Measurements from ENCODE around the gene POLN.

GRCh38 chr4:2253160-2254084 is 11.5 kb upstream of the POLN start:
- TF ChIP-seq RAD21 (IDR thresholded peaks at IDR 0.05; ENCODE audit: low read length) (no peak), CTCF (conservative IDR thresholded peaks at IDR 0.05; ENCODE audit: low read depth, low read length) (no peak), POLR2A (IDR thresholded peaks at IDR 0.05; ENCODE audit: low read depth, low read length) (no peak), SMC3 (IDR thresholded peaks at IDR 0.05; ENCODE audit: low read depth, low read length) (no peak), FOS (IDR thresholded peaks at IDR 0.05; ENCODE audit: low read depth, low read length) (no peak), NFE2L2 (IDR thresholded peaks at IDR 0.05; ENCODE audit: low read depth, low read length) (no peak), MXI1 (IDR thresholded peaks at IDR 0.05; ENCODE audit: borderline replicate concordance, low read depth, low read length) (no peak), MAZ (IDR thresholded peaks at IDR 0.05; ENCODE audit: borderline replicate concordance, low read depth, low read length) (no peak), MAFK (IDR thresholded peaks at IDR 0.05; ENCODE audit: low read depth, low read length) (no peak), CEBPB (IDR thresholded peaks at IDR 0.05; ENCODE audit: low read depth, low read length) (no peak), RCOR1 (IDR thresholded peaks at IDR 0.05; ENCODE audit: insufficient replicate concordance, low read length) (no peak)

Data from IMR-90 (cell line).